ENCODE measurements around the gene CCDC18.
"Not testable (repeated sequence)": the region's sequence is repeated elsewhere in the genome, so short reads cannot be mapped to it uniquely, and the experiment has no call there.

CCDC18 gene

GRCh38 chr1:93239863-93240262 lies 59.3 kb downstream of the CCDC18 start:
- DNase-seq = no peak

GRCh38 chr1:93243233-93243632 lies 62.7 kb downstream of the CCDC18 start:
- not testable (repeated sequence) for DNase-seq

GRCh38 chr1:93244298-93245069 lies 64.0 kb downstream of the CCDC18 start:
- no peak for DNase-seq

- no peak for DNase-seq
These were observed 71.4 kb downstream of the CCDC18 start for GRCh38 chr1:93251966-93252365.

- no peak for DNase-seq
These were observed 72.1 kb downstream of the CCDC18 start for GRCh38 chr1:93252598-93252997.

- no peak for DNase-seq
These were observed 73.0 kb downstream of the CCDC18 start for GRCh38 chr1:93253516-93253915.

GRCh38 chr1:93255222-93256079 lies 74.9 kb downstream of the CCDC18 start:
- no peak for DNase-seq

GRCh38 chr1:93256433-93256832 lies 75.9 kb downstream of the CCDC18 start:
- DNase-seq = no peak

- DNase-seq = no peak
These were observed 77.4 kb downstream of the CCDC18 start for GRCh38 chr1:93257889-93258288.

- not testable (repeated sequence) for DNase-seq
These were observed 80.2 kb downstream of the CCDC18 start for GRCh38 chr1:93260726-93261125.

GRCh38 chr1:93262645-93263044 lies 82.1 kb downstream of the CCDC18 start:
- no peak for DNase-seq

- not testable (repeated sequence) for DNase-seq
These were observed 88.4 kb downstream of the CCDC18 start for GRCh38 chr1:93268888-93269287.

GRCh38 chr1:93275262-93275633 lies 94.7 kb downstream of the CCDC18 start:
- DNase-seq = not testable (repeated sequence)

- DNase-seq = no peak
These were observed 95.2 kb downstream of the CCDC18 start for GRCh38 chr1:93275634-93276295.

GRCh38 chr1:93277530-93277929 lies 97.0 kb downstream of the CCDC18 start:
- not testable (repeated sequence) for DNase-seq

- DNase-seq = no peak
These were observed 103.0 kb downstream of the CCDC18 start for GRCh38 chr1:93283496-93283895.

- no peak for DNase-seq
These were observed 108.0 kb downstream of the CCDC18 start for GRCh38 chr1:93288558-93288957.

- DNase-seq = no peak
These were observed 116.1 kb downstream of the CCDC18 start for GRCh38 chr1:93296555-93297154.

GRCh38 chr1:93301131-93301530 lies 120.6 kb downstream of the CCDC18 start:
- no peak for DNase-seq

- DNase-seq = no peak
These were observed 121.6 kb downstream of the CCDC18 start for GRCh38 chr1:93302078-93302477.

GRCh38 chr1:93304716-93305138 lies 124.2 kb downstream of the CCDC18 start:
- DNase-seq = peak; percentile 44

- no peak for DNase-seq
These were observed 126.4 kb downstream of the CCDC18 start for GRCh38 chr1:93306920-93307319.

GRCh38 chr1:93313026-93313425 lies 132.5 kb downstream of the CCDC18 start:
- no peak for DNase-seq

Measured in NCI-H774 (cell line).